GM12873 (cell line): Measurements from ENCODE around the gene FST.

Experiments used
- CTCF ChIP-seq: IDR thresholded peaks from 2 replicates; pipeline ENCODE4 v1.5.1; 2012; ENCODE audit warnings: low read depth, mild to moderate bottlenecking, moderate library complexity, low read length, control low read depth; ENCODE audit not compliant: insufficient read depth; ENCODE audit errors: missing control alignments

The FST gene

GRCh38 chr5:53456366-53456765 is 24.1 kb upstream of the FST start:
- TF ChIP-seq CTCF, result no peak

- no peak for TF ChIP-seq CTCF
These were observed 16.4 kb upstream of the FST start for GRCh38 chr5:53463909-53464621.

GRCh38 chr5:53464722-53465121 is 15.7 kb upstream of the FST start:
- no peak for TF ChIP-seq CTCF

GRCh38 chr5:53469946-53470687 is 10.3 kb upstream of the FST start:
- no peak for TF ChIP-seq CTCF

- no peak for TF ChIP-seq CTCF
These were observed 8.2 kb upstream of the FST start for GRCh38 chr5:53472279-53472678.

- TF ChIP-seq CTCF, result no peak
These were observed 7.5 kb upstream of the FST start for GRCh38 chr5:53472720-53473510.

- no peak for TF ChIP-seq CTCF
These were observed 6.8 kb upstream of the FST start for GRCh38 chr5:53473633-53474032.
